Activated CD4-positive, alpha-beta T cell treated with anti-CD3 and anti-CD28 coated beads for 1 hour (primary cell): Measurements from ENCODE around the gene HBQ1.
"Not testable (repeated sequence)": the region's sequence is repeated elsewhere in the genome, so short reads cannot be mapped to it uniquely, and the experiment has no call there.

Source experiments
- DNase-seq: peaks from one replicate; pipeline ENCODE4 v3.0.0-alpha.2; 2020

HBQ1 gene

DNA sequence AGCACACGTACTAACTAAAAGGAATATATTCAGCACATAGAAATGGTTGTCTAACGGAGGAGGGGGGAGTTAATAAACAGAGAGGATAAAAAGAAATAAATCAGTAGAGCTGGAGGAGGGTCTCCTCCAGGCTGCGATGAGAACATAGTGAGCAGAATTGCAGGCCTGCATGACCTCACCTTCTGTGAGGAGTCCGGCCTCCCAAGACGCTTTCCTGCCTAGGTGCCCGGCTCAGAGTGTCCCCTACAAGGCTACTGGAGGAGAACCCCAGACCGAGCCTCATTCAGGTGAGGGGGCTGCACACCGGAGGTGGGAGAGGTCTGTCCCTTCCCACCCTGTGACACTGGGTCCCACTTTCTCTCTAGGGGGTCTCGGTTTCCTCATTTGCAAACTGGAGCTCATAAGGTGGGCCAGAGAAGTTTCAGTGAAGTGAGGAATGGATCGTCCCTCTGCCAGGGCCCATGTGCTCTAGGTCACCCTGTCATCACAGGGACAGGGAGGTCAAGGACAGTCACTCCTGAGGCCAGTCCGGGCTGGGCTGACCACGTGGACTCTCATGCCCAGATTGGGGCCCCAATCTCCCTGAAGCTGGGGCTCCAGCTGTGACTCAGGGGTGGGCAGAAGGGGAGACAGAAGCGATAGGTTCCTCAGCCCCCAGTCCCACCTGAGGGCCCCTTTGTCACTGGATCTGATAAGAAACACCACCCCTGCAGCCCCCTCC is 17.8 kb upstream of the HBQ1 start:
- no peak for DNase-seq

DNA sequence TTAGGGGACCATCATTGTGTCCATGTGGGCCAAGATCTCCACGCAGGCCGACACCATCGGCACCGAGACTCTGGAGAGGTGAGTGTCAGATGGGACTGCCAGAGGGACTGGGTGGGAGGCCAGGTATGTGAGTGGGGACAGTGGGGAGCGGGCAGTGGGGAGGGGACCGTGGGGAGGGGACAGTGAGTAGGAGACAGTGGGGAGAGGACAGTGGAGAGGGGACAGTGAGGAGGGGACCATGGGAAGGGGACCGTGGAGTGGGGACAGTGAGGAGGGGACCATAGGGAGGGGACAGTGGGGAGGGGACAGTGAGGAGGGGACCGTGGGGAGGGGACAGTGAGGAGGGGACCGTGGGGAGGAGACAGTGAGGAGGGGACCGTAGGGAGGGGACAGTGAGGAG is 17.1 kb upstream of the HBQ1 start:
- not testable (repeated sequence) for DNase-seq

DNA sequence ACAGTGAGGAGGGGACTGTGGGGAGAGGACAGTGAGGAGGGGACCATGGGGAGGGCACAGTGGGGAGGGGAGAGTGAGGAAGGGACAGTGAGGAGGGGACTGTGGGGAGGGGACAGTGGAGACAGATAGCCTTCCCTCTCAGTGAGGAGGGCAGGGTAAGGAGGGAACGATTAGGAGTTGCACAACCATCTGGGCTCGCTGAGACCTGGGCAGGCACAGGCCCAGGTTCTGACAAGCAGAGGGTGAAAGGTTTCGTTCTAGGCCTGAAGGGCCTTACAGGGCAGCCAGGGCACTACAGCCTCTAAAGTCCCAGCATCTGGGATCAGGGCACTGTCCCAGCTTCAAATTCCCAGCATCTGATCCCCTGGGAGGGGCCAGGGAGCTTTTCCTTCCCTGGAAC is 16.6 kb upstream of the HBQ1 start:
- DNase-seq: not testable (repeated sequence)

DNA sequence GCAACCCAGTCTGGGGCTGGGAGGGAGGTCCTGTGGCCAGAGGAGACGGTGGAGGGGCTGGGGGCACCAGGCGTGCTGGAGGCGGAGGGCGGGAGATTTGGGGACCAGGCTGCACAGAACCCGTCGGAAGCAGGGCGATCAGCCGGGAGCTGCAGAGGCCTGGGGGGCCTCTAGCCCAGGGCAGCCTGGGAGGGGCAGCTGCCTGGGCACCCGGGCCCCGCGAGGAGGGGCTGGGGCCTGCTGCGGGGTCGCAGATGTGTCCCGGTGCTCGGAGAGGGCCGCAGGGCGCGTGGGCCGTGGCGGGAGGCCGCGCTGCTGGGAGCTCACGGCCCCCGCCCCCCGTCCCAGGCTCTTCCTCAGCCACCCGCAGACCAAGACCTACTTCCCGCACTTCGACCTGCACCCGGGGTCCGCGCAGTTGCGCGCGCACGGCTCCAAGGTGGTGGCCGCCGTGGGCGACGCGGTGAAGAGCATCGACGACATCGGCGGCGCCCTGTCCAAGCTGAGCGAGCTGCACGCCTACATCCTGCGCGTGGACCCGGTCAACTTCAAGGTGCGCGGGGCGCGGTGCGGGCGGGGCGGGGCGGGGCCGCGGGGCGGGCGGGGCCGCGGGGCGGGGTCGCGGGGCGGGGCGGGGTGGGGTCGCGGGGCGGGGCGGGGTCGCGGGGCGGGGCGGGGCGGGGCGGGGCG is 16.0 kb upstream of the HBQ1 start:
- DNase-seq: not testable (repeated sequence)

DNA sequence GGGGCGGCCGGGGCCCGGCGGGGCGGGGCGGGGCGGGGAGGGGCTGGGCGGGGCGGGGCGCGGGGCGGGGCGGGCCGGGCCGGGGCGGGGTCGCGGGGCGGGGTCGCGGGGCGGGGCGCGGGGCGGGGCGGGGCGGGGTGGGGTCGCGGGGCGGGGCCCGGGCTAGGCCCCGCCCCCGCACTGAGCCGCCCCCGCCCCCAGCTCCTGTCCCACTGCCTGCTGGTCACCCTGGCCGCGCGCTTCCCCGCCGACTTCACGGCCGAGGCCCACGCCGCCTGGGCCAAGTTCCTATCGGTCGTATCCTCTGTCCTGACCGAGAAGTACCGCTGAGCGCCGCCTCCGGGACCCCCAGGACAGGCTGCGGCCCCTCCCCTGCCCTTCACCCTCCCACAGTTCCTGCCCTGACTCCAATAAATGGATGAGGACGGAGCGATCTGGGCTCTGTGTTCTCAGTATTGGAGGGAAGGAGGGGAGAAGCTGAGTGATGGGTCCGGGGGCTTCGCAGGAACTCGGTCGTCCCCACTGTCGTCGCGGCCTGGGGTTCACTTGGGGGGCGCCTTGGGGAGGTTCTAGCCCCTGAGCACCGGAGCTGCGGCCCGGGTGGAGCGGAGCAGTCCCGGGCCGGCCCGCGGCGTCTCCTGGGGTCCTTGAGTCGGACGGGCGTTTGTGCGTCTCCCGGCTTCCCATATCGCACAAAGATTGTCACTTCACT is 15.3 kb upstream of the HBQ1 start:
- DNase-seq: no peak

DNA sequence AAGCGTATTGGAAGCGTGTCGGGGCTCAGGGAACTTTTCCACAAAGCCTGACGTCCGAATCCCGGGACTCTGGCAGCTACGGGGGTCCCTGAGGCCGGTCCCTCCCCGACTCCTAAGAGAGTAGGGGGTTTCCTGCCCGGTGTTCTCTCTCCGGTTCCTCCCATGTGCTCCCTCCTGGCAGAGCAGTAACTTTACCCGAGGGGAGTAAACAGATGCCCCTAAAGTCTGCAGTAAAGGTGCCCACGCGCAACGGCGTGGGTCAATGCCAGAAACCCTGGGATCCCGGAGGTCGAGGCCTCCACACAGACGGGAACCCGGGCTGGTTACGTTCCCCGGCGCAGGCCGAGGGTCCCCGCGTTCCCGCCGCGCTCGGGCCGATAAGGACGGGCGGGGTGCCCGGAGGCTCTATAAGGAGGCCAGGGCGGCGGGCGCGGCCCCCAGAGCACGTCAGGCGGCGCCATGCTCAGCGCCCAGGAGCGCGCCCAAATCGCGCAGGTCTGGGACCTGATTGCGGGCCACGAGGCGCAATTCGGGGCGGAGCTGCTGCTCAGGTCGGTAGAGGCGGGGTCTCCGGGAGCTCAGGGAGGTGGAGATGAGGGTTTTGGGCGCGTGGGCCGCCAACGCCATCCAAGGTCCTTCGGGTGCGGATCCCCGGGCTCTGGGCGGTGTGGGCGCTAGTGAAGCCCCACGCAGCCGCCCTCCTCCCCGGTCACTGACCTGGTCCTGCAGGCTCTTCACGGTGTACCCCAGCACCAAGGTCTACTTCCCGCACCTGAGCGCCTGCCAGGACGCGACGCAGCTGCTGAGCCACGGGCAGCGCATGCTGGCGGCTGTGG is 14.5 kb upstream of the HBQ1 start, which contains the start of gene HBM:
Gene HBM (plus strand): TSS at position 440 of the 836 bp plus-strand sequence. CDS start 20 bp downstream, at position 460.
- DNase-seq: no peak

DNA sequence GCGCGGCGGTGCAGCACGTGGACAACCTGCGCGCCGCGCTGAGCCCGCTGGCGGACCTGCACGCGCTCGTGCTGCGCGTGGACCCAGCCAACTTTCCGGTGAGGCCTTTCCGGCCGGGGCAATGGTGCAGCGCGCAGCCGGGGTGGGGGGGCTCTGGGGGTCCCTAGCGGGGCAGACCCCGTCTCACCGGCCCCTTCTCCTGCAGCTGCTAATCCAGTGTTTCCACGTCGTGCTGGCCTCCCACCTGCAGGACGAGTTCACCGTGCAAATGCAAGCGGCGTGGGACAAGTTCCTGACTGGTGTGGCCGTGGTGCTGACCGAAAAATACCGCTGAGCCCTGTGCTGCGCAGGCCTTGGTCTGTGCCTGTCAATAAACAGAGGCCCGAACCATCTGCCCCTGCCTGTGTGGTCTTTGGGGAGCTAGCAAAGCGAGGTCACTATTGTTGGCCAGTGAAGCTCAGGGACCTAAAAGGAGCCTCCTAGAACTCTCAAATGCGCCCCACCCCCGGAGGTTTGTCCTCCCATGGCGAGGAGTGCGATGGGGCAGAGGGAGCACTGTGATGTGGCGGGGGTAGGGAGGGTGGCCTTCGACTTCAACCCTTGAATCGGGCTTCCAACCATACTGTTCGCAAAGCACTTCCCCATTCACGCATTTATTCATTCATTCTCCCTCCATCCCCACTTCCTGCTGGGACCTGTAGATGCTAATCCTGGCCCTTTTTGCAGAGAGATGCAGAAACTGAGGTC is 13.7 kb upstream of the HBQ1 start:
- no peak for DNase-seq

DNA sequence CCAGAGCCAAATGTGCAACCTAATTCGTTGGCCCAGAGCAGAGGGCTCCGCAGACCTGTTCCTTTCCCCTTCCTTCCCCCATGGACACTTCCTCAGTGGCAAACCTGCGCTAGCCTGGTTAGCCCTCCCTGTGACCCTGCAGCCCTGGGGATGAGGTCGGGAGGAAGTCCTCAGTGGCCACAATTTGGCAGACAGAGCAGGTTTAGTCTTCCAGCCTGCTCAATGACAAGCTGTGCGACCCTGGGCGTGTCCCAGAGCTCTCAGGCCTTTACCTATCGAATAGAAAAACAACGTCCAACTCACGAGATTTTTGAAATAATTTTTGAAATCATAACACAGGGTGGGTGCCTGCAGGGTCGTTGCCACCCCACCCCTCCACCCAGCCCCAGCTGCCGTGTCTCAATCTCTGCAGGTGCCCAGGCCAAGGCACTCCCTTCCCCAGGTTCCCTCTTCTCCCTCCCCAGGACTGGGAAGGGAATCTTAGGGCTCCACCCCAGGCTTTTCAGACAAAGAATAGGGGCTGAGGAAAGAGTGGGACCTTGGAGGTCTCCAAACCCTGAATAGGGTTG is 13.1 kb upstream of the HBQ1 start:
- DNase-seq: no peak

DNA sequence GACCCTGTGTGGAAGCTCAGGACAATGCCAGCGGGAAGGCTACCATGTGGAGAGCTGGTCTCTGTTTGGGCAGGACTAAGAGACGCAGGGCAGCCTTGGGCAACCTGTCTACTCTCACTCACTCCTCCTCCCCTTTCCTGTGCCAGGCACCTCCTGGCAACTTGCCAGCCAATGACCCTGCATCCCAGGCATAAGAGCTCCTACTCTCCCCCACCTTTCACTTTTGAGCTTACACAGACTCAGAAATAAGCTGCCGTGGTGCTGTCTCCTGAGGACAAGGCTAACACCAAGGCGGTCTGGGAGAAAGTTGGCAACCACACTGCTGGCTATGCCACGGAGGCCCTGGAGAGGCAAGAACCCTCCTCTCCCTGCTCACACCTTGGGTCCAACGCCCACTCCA is 11.8 kb upstream of the HBQ1 start:
- DNase-seq: no peak

DNA sequence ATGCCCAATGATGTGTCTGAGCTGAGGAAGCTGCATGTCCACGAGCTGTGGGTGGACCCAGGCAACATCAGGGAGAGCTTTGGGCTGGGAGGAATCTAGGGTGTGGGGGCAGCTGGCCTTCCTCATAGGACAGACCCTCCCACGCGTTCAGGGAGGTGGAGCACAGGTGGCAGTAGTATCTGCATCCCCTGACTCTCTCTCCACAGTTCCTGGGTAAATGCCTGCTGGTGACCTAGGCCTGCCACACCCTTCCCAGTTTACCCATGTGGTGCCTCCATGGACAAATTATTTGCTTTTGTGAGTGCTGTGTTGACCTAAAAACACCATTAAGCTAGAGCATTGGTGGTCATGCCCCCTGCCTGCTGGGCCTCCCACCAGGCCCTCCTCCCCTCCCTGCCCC is 11.2 kb upstream of the HBQ1 start:
- DNase-seq: no peak

DNA sequence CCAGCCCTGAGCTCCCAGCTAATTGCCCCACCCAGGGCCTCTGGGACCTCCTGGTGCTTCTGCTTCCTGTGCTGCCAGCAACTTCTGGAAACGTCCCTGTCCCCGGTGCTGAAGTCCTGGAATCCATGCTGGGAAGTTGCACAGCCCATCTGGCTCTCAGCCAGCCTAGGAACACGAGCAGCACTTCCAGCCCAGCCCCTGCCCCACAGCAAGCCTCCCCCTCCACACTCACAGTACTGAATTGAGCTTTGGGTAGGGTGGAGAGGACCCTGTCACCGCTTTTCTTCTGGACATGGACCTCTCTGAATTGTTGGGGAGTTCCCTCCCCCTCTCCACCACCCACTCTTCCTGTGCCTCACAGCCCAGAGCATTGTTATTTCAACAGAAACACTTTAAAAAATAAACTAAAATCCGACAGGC is 10.2 kb upstream of the HBQ1 start:
- not testable (repeated sequence) for DNase-seq

DNA sequence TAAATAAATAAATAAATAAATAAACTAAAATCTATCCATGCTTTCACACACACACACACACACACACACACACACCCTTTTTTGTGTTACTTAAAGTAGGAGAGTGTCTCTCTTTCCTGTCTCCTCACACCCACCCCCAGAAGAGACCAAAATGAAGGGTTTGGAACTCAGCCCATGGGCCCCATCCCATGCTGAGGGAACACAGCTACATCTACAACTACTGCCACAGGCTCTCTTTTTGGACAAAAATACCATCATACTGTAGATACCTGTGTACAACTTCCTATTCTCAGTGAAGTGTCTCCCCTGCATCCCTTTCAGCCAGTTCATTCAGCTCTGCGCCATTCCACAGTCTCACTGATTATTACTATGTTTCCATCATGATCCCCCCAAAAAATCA is 9.5 kb upstream of the HBQ1 start:
- DNase-seq: no peak

DNA sequence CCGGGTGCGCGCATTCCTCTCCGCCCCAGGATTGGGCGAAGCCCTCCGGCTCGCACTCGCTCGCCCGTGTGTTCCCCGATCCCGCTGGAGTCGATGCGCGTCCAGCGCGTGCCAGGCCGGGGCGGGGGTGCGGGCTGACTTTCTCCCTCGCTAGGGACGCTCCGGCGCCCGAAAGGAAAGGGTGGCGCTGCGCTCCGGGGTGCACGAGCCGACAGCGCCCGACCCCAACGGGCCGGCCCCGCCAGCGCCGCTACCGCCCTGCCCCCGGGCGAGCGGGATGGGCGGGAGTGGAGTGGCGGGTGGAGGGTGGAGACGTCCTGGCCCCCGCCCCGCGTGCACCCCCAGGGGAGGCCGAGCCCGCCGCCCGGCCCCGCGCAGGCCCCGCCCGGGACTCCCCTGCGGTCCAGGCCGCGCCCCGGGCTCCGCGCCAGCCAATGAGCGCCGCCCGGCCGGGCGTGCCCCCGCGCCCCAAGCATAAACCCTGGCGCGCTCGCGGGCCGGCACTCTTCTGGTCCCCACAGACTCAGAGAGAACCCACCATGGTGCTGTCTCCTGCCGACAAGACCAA is 7.8 kb upstream of the HBQ1 start, which contains the start of gene HBA2:
Gene HBA2 (plus strand): TSS at position 503 of the 568 bp plus-strand sequence. CDS start 37 bp downstream, at position 540.
- DNase-seq: not testable (repeated sequence)

DNA sequence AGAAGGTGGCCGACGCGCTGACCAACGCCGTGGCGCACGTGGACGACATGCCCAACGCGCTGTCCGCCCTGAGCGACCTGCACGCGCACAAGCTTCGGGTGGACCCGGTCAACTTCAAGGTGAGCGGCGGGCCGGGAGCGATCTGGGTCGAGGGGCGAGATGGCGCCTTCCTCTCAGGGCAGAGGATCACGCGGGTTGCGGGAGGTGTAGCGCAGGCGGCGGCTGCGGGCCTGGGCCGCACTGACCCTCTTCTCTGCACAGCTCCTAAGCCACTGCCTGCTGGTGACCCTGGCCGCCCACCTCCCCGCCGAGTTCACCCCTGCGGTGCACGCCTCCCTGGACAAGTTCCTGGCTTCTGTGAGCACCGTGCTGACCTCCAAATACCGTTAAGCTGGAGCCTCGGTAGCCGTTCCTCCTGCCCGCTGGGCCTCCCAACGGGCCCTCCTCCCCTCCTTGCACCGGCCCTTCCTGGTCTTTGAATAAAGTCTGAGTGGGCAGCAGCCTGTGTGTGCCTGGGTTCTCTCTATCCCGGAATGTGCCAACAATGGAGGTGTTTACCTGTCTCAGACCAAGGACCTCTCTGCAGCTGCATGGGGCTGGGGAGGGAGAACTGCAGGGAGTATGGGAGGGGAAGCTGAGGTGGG is 6.9 kb upstream of the HBQ1 start:
- DNase-seq: not testable (repeated sequence)

DNA sequence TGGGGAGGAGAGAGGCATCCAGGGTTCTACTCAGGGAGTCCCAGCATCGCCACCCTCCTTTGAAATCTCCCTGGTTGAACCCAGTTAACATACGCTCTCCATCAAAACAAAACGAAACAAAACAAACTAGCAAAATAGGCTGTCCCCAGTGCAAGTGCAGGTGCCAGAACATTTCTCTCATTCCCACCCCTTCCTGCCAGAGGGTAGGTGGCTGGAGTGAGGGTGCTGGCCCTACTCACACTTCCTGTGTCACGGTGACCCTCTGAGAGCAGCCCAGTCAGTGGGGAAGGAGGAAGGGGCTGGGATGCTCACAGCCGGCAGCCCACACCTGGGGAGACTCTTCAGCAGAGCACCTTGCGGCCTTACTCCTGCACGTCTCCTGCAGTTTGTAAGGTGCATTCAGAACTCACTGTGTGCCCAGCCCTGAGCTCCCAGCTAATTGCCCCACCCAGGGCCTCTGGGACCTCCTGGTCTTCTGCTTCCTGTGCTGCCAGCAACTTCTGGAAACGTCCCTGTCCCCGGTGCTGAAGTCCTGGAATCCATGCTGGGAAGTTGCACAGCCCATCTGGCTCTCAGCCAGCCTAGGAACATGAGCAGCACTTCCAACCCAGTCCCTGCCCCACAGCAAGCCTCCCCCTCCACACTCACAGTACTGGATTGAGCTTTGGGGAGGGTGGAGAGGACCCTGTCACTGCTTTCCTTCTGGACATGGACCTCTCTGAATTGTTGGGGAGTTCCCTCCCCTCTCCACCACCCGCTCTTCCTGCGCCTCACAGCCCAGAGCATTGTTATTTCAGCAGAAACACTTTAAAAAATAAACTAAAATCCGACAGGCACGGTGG is 6.1 kb upstream of the HBQ1 start:
- DNase-seq: not testable (repeated sequence)

DNA sequence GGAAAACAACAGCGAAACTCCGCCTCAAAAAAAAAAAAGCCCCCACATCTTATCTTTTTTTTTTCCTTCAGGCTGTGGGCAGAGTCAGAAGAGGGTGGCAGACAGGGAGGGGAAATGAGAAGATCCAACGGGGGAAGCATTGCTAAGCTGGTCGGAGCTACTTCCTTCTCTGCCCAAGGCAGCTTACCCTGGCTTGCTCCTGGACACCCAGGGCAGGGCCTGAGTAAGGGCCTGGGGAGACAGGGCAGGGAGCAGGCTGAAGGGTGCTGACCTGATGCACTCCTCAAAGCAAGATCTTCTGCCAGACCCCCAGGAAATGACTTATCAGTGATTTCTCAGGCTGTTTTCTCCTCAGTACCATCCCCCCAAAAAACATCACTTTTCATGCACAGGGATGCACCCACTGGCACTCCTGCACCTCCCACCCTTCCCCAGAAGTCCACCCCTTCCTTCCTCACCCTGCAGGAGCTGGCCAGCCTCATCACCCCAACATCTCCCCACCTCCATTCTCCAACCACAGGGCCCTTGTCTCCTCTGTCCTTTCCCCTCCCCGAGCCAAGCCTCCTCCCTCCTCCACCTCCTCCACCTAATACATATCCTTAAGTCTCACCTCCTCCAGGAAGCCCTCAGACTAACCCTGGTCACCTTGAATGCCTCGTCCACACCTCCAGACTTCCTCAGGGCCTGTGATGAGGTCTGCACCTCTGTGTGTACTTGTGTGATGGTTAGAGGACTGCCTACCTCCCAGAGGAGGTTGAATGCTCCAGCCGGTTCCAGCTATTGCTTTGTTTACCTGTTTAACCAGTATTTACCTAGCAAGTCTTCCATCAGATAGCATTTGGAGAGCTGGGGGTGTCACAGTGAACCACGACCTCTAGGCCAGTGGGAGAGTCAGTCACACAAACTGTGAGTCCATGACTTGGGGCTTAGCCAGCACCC is 5.0 kb upstream of the HBQ1 start:
- DNase-seq: no peak

DNA sequence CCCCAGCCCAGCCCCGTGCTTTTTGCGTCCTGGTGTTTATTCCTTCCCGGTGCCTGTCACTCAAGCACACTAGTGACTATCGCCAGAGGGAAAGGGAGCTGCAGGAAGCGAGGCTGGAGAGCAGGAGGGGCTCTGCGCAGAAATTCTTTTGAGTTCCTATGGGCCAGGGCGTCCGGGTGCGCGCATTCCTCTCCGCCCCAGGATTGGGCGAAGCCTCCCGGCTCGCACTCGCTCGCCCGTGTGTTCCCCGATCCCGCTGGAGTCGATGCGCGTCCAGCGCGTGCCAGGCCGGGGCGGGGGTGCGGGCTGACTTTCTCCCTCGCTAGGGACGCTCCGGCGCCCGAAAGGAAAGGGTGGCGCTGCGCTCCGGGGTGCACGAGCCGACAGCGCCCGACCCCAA is 4.3 kb upstream of the HBQ1 start:
- DNase-seq: not testable (repeated sequence)
